Adrenal gland (tissue), 5 donors: ENCODE results near the gene GAK.

Experiments used
- POLR2A ChIP-seq, 2 donors: fragments of 450-650 bp; IDR thresholded peaks; one replicate each; pipeline ENCODE4 v1.6.1; 2017; ENCODE audit warnings: antibody characterized with exemption in 2 of 2, mild to moderate bottlenecking in 2 of 2, moderate library complexity in 1 of 2
- TF ChIP-seq, protein P1 (sequence below), 6 experiments: fragments of 450-650 bp in 4 of 6; fragments of 200-600 bp in 2 of 6; sonication (generic) in 1 of 6; IDR thresholded peaks; 1 replicate in 5 of 6; 2 replicates in 1 of 6; pipeline versions ENCODE4 v1.5.1 to v1.8.0; 2016 to 2021; ENCODE audit warnings: antibody characterized with exemption in 6 of 6, mild to moderate bottlenecking in 2 of 6, moderate library complexity in 1 of 6
- donor health status: DM: no; HTN: no; CAD: no.

DNA sequence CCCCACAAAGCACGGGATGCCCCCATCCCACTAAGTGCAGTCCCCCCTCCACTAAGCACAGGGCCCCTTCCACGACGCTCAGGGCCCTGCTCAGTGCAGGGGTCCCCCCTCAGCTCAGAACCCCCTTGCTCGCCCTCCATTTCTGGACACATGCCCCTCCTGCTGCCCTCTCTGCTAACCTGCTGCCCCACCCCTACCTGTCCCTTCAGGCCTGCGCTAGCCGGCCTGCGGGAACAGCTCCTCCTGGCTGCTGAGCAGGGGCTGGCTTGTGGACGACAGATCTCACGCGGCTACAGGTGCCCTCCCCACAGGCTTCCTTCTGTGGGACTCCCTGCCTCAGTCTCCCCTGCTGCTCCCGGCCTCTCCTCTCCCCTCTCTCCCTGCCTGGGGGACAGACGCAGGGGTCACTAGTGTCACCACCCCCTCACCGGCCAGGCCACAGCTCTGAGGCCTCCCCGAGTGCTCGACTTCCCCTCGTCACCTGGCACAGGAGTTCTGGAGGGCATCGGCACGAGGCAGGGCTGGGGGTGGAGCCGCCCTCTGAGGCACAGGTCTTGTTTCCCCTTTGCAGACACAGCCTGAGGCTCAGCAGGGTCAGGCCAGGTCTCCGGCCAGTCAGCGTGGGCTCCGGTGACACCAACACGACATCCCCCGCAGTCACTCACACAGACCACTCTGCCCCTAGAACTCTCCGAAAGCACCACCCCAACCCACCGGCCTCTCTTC is 21.6 kb downstream of the GAK start:
- TF ChIP-seq, protein P1, sequence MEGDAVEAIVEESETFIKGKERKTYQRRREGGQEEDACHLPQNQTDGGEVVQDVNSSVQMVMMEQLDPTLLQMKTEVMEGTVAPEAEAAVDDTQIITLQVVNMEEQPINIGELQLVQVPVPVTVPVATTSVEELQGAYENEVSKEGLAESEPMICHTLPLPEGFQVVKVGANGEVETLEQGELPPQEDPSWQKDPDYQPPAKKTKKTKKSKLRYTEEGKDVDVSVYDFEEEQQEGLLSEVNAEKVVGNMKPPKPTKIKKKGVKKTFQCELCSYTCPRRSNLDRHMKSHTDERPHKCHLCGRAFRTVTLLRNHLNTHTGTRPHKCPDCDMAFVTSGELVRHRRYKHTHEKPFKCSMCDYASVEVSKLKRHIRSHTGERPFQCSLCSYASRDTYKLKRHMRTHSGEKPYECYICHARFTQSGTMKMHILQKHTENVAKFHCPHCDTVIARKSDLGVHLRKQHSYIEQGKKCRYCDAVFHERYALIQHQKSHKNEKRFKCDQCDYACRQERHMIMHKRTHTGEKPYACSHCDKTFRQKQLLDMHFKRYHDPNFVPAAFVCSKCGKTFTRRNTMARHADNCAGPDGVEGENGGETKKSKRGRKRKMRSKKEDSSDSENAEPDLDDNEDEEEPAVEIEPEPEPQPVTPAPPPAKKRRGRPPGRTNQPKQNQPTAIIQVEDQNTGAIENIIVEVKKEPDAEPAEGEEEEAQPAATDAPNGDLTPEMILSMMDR (IDR thresholded peaks at IDR 0.05), result no peak
- TF ChIP-seq POLR2A (IDR thresholded peaks at IDR 0.05), result no peak
